SK-N-SH treated with all-trans-retinoic acid at 6 μM for 48 hours (cell line): Measurements from ENCODE around the gene CYP4F22.
A peak's percentile ranks its signal among the peaks of the same experiment; 100 is the strongest.

Experiments used
- ATAC-seq: fragments of 200-7000 bp; cut with Tn5 transposase; 3 replicates; pipeline ENCODE4 v1.9.1; 2020; ENCODE audit warnings: mild to moderate bottlenecking, moderate library complexity
- ARNTL ChIP-seq: fragments of 450-650 bp; formaldehyde crosslinking; IDR thresholded peaks from 2 replicates; pipeline ENCODE4 v1.5.0; 2020; ENCODE audit warnings: low read depth, mild to moderate bottlenecking, moderate library complexity, borderline replicate concordance
- BACH2 ChIP-seq: fragments of 250-450 bp; sonication (Bioruptor Pico); IDR thresholded peaks from 2 replicates; pipeline ENCODE4 v1.9.0; 2021; ENCODE audit warnings: mild to moderate bottlenecking, borderline replicate concordance
- CSDC2 ChIP-seq: fragments of 250-450 bp; sonication (Bioruptor Pico); IDR thresholded peaks from 2 replicates; pipeline ENCODE4 v1.5.0; 2020; ENCODE audit warnings: mild to moderate bottlenecking, moderate library complexity
- ESRRG ChIP-seq: fragments of 250-450 bp; sonication (Bioruptor Pico); IDR thresholded peaks from 2 replicates; pipeline ENCODE4 v1.6.1; 2021; ENCODE audit warnings: mild to moderate bottlenecking
- ISL1 ChIP-seq: fragments of 250-450 bp; sonication (Bioruptor Pico); IDR thresholded peaks from 2 replicates; pipeline ENCODE4 v2.1.2; 2022; ENCODE audit warnings: mild to moderate bottlenecking, moderate library complexity
- OSR1 ChIP-seq: fragments of 250-450 bp; sonication (Bioruptor Pico); IDR thresholded peaks from 2 replicates; pipeline ENCODE4 v1.8.0; 2022; ENCODE audit warnings: moderate library complexity, mild to moderate bottlenecking, inconsistent platforms
- PPARA ChIP-seq: fragments of 250-450 bp; sonication (Bioruptor Pico); IDR thresholded peaks from 2 replicates; pipeline ENCODE4 v1.5.0; 2020; ENCODE audit warnings: mild to moderate bottlenecking, borderline replicate concordance
- RARB ChIP-seq: fragments of 250-450 bp; sonication (Bioruptor Pico); IDR thresholded peaks from 2 replicates; pipeline ENCODE4 v1.8.0; 2021; ENCODE audit warnings: mild to moderate bottlenecking, moderate library complexity
- SNAI2 ChIP-seq: fragments of 250-450 bp; sonication (Bioruptor Pico); IDR thresholded peaks from 2 replicates; pipeline ENCODE4 v1.5.0; 2020; ENCODE audit warnings: mild to moderate bottlenecking, moderate library complexity
- TCF4 ChIP-seq: fragments of 250-450 bp; sonication (Bioruptor Pico); IDR thresholded peaks from 2 replicates; pipeline ENCODE4 v1.8.0; 2021; ENCODE audit warnings: mild to moderate bottlenecking, moderate library complexity, borderline replicate concordance
- TOX ChIP-seq: fragments of 250-450 bp; sonication (Bioruptor Pico); IDR thresholded peaks from 2 replicates; pipeline ENCODE4 v1.8.0; 2021; ENCODE audit warnings: mild to moderate bottlenecking, moderate library complexity, borderline replicate concordance
- ZC3H10 ChIP-seq: fragments of 250-450 bp; sonication (Bioruptor Pico); IDR thresholded peaks from 2 replicates; pipeline ENCODE4 v1.5.1; 2021; ENCODE audit warnings: mild to moderate bottlenecking, moderate library complexity
- ZFP3 ChIP-seq: fragments of 250-450 bp; sonication (Bioruptor Pico); IDR thresholded peaks from 2 replicates; pipeline ENCODE4 v1.5.0; 2020; ENCODE audit warnings: mild to moderate bottlenecking, moderate library complexity
- ZFP30 ChIP-seq: fragments of 450-650 bp; formaldehyde crosslinking; IDR thresholded peaks from 2 replicates; pipeline ENCODE4 v1.5.0; 2022; ENCODE audit warnings: mild to moderate bottlenecking, moderate library complexity
- ZNF565 ChIP-seq: fragments of 450-650 bp; formaldehyde crosslinking; conservative IDR thresholded peaks from 2 replicates; pipeline ENCODE4 v1.5.0; 2020; ENCODE audit warnings: low read depth, mild to moderate bottlenecking, moderate library complexity
- ZNF70 ChIP-seq: fragments of 450-650 bp; formaldehyde crosslinking; IDR thresholded peaks from 2 replicates; pipeline ENCODE4 v1.5.0; 2020; ENCODE audit warnings: mild to moderate bottlenecking, moderate library complexity
- ZNF8 ChIP-seq: fragments of 450-650 bp; formaldehyde crosslinking; IDR thresholded peaks from 2 replicates; pipeline ENCODE4 v1.5.0; 2020; ENCODE audit warnings: mild to moderate bottlenecking, moderate library complexity
- TF ChIP-seq, protein P1 (sequence below): fragments of 250-450 bp; sonication (Bioruptor Pico); IDR thresholded peaks from 2 replicates; pipeline ENCODE4 v1.5.1; 2020; ENCODE audit warnings: low read depth, mild to moderate bottlenecking, moderate library complexity
- TF ChIP-seq, protein P2 (sequence below): fragments of 250-450 bp; sonication (Bioruptor Pico); IDR thresholded peaks from 2 replicates; pipeline ENCODE4 v1.5.1; 2021; ENCODE audit warnings: mild to moderate bottlenecking, moderate library complexity
- TF ChIP-seq, protein P3 (sequence below): fragments of 250-450 bp; sonication (Bioruptor Pico); IDR thresholded peaks from 2 replicates; pipeline ENCODE4 v1.8.0; 2021; ENCODE audit warnings: low read depth, mild to moderate bottlenecking, moderate library complexity, borderline replicate concordance
- TF ChIP-seq, protein P4 (sequence below): fragments of 250-450 bp; sonication (Bioruptor Pico); IDR thresholded peaks from 2 replicates; pipeline ENCODE4 v1.5.0; 2020; ENCODE audit warnings: mild to moderate bottlenecking, moderate library complexity

Gene CYP4F22

GRCh38 chr19:15468675-15469512, 39.4 kb upstream of the CYP4F22 start:
- no peak for ATAC-seq
- TF ChIP-seq ZNF70 (CRISPR knock-in tag) (no peak), CSDC2 (CRISPR knock-in tag) (no peak), ISL1 (CRISPR knock-in tag) (no peak), ZC3H10 (no peak), ESRRG (CRISPR knock-in tag) (no peak)
- TF ChIP-seq, protein P1, sequence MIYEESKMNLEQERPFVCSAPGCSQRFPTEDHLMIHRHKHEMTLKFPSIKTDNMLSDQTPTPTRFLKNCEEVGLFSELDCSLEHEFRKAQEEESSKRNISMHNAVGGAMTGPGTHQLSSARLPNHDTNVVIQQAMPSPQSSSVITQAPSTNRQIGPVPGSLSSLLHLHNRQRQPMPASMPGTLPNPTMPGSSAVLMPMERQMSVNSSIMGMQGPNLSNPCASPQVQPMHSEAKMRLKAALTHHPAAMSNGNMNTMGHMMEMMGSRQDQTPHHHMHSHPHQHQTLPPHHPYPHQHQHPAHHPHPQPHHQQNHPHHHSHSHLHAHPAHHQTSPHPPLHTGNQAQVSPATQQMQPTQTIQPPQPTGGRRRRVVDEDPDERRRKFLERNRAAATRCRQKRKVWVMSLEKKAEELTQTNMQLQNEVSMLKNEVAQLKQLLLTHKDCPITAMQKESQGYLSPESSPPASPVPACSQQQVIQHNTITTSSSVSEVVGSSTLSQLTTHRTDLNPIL = no peak

DNA sequence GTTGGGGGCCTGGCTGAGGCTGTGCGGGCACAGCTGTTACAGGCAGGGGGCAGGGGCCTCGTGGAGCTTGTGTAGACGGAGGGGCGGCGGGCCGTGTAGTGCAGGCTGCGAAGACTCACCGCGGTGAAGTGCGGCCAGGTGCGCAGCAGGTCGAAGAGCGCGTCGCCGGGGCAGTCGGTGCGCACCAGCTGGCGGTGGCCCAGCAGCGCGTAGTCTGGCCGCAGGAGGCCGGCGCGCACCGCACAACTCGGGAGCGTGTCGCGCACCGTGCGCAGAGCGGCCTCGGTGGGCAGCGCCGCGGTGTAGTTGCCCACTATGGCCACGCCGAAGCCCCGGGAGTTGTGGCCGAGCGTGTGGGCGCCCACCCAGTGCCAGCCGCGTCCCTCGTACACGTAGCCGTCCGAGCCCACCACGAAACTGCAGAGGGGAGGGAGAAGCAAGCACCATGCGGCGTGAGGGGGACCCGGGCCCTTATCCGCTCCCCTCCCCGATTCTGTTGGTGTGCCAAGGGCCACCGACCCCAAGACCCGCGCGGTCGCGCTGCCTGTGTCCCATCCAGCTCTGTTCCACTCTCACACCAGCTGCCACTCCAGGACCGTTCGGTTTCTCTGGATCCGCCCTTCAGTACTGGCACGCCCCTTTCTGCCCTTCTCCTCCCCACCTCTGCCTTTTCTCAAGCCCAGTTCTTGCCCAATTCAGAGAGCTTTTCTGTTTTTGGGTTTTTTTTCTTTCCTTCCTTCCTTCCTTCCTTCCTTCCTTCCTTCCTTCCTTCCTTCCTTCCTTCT, 38.6 kb upstream of the CYP4F22 start:
- ATAC-seq = peak; percentile 66
- TF ChIP-seq ISL1 (CRISPR knock-in tag) (no peak), ZNF565 (CRISPR knock-in tag) (no peak), ARNTL (CRISPR knock-in tag) (no peak), CSDC2 (CRISPR knock-in tag) (no peak), ESRRG (CRISPR knock-in tag) (no peak), ZNF70 (CRISPR knock-in tag) (no peak), PPARA (CRISPR knock-in tag) (no peak), TOX (no peak), ZFP30 (no peak), ZC3H10 (no peak), ZNF8 (no peak), BACH2 (CRISPR knock-in tag) (no peak), TCF4 (CRISPR knock-in tag) (no peak), ZFP3 (no peak), OSR1 (CRISPR knock-in tag) (no peak), SNAI2 (CRISPR knock-in tag) (no peak)
- TF ChIP-seq, protein P2, sequence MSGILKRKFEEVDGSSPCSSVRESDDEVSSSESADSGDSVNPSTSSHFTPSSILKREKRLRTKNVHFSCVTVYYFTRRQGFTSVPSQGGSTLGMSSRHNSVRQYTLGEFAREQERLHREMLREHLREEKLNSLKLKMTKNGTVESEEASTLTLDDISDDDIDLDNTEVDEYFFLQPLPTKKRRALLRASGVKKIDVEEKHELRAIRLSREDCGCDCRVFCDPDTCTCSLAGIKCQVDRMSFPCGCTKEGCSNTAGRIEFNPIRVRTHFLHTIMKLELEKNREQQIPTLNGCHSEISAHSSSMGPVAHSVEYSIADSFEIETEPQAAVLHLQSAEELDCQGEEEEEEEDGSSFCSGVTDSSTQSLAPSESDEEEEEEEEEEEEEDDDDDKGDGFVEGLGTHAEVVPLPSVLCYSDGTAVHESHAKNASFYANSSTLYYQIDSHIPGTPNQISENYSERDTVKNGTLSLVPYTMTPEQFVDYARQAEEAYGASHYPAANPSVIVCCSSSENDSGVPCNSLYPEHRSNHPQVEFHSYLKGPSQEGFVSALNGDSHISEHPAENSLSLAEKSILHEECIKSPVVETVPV (CRISPR knock-in tag) = no peak
- TF ChIP-seq, protein P1 = no peak
- TF ChIP-seq, protein P3, sequence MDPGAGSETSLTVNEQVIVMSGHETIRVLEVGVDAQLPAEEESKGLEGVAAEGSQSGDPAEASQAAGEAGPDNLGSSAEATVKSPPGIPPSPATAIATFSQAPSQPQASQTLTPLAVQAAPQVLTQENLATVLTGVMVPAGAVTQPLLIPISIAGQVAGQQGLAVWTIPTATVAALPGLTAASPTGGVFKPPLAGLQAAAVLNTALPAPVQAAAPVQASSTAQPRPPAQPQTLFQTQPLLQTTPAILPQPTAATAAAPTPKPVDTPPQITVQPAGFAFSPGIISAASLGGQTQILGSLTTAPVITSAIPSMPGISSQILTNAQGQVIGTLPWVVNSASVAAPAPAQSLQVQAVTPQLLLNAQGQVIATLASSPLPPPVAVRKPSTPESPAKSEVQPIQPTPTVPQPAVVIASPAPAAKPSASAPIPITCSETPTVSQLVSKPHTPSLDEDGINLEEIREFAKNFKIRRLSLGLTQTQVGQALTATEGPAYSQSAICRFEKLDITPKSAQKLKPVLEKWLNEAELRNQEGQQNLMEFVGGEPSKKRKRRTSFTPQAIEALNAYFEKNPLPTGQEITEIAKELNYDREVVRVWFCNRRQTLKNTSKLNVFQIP (CRISPR knock-in tag) = no peak
- TF ChIP-seq, protein P4, sequence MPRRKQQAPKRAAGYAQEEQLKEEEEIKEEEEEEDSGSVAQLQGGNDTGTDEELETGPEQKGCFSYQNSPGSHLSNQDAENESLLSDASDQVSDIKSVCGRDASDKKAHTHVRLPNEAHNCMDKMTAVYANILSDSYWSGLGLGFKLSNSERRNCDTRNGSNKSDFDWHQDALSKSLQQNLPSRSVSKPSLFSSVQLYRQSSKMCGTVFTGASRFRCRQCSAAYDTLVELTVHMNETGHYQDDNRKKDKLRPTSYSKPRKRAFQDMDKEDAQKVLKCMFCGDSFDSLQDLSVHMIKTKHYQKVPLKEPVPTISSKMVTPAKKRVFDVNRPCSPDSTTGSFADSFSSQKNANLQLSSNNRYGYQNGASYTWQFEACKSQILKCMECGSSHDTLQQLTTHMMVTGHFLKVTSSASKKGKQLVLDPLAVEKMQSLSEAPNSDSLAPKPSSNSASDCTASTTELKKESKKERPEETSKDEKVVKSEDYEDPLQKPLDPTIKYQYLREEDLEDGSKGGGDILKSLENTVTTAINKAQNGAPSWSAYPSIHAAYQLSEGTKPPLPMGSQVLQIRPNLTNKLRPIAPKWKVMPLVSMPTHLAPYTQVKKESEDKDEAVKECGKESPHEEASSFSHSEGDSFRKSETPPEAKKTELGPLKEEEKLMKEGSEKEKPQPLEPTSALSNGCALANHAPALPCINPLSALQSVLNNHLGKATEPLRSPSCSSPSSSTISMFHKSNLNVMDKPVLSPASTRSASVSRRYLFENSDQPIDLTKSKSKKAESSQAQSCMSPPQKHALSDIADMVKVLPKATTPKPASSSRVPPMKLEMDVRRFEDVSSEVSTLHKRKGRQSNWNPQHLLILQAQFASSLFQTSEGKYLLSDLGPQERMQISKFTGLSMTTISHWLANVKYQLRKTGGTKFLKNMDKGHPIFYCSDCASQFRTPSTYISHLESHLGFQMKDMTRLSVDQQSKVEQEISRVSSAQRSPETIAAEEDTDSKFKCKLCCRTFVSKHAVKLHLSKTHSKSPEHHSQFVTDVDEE (CRISPR knock-in tag) = no peak

DNA sequence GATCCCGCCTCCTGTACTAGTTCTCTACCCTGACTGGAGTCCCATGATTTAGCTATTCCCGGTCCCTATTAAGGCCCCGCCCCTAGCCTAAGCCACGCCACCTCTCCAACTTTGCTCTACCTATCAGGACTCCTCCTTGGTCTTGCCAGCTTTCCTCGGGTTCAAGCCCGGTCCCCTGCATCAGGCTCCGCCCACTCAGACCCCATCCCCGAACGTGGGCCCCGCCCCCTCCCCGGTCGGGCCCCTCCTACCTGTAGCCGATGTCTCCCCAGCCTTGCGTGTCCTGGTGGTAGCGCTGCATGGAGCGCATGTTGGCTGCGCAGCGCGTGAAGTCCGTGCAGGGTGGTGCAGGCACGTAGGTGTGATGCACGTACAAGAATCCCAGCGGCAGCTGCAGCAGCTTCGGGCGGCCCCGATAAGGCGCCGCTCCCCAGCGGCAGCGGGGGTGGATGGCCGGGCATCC, 36.7 kb upstream of the CYP4F22 start:
- no peak for ATAC-seq
- TF ChIP-seq ESRRG (CRISPR knock-in tag) = no peak
- no peak for TF ChIP-seq TCF4 (CRISPR knock-in tag)
- no peak for TF ChIP-seq ARNTL (CRISPR knock-in tag)
- TF ChIP-seq, protein P1 = no peak
- no peak for TF ChIP-seq RARB (CRISPR knock-in tag)
- no peak for TF ChIP-seq ZFP30
- no peak for TF ChIP-seq PPARA (CRISPR knock-in tag)
- TF ChIP-seq ZFP3 = no peak
- no peak for TF ChIP-seq BACH2 (CRISPR knock-in tag)
- TF ChIP-seq ISL1 (CRISPR knock-in tag) = no peak
- TF ChIP-seq CSDC2 (CRISPR knock-in tag) = no peak
- TF ChIP-seq, protein P3 (CRISPR knock-in tag) = no peak
- TF ChIP-seq ZC3H10 = no peak
- no peak for TF ChIP-seq TOX
- TF ChIP-seq ZNF565 (CRISPR knock-in tag) = no peak
- no peak for TF ChIP-seq ZNF8
- TF ChIP-seq OSR1 (CRISPR knock-in tag) = no peak
